Liver (tissue), 9 donors: ENCODE measurements around the gene MICAL3. TPM values are rescaled to one million over a fixed set of nuclear protein-coding genes. Genes with fewer than 3 reads are reported as not detected.

Experiments
- DNase-seq: peaks from one replicate; pipeline ENCODE4 v3.0.0-alpha.2; 2017; ENCODE audit warnings: low spot score
- H3K27ac ChIP-seq, 2 donors: one replicate each; pipeline ENCODE4 v1.7.0; 2013; ENCODE audit warnings: inconsistent platforms in 2 of 2, low read length in 2 of 2, control low read depth in 1 of 2, low read depth in 1 of 2, mild to moderate bottlenecking in 1 of 2
- H3K27me3 ChIP-seq, 4 donors: one replicate each; pipeline versions ENCODE4 v1.6.1 to v1.7.0; 2013; ENCODE audit warnings: low read length in 3 of 4, inconsistent platforms in 1 of 4, mild to moderate bottlenecking in 1 of 4, moderate library complexity in 1 of 4; ENCODE audit not compliant: control insufficient read depth in 4 of 4, insufficient read depth in 4 of 4
- H3K36me3 ChIP-seq, 4 donors: one replicate each; pipeline versions ENCODE4 v1.6.1 to v1.7.0; 2013; ENCODE audit warnings: low read length in 3 of 4, mild to moderate bottlenecking in 3 of 4, low read depth in 1 of 4, moderate library complexity in 1 of 4; ENCODE audit not compliant: control insufficient read depth in 4 of 4, insufficient read depth in 3 of 4
- H3K4me1 ChIP-seq, 4 donors: one replicate each; pipeline versions ENCODE4 v1.6.1 to v1.7.0; 2013; ENCODE audit warnings: low read length in 3 of 4, mild to moderate bottlenecking in 3 of 4, moderate library complexity in 1 of 4; ENCODE audit not compliant: control insufficient read depth in 4 of 4, insufficient read depth in 4 of 4
- H3K4me3 ChIP-seq, 3 donors: one replicate each; pipeline versions ENCODE4 v1.6.1 to v1.7.0; 2013; ENCODE audit warnings: low read length in 3 of 3, control low read depth in 1 of 3, low read depth in 1 of 3, mild to moderate bottlenecking in 1 of 3
- H3K9ac ChIP-seq, 2 donors: one replicate each; pipeline ENCODE4 v1.7.0; 2013; ENCODE audit warnings: low read length in 2 of 2, mild to moderate bottlenecking in 2 of 2, moderate library complexity in 2 of 2, control low read depth in 1 of 2, low read depth in 1 of 2
- H3K9me3 ChIP-seq, 4 donors: one replicate each; pipeline versions ENCODE4 v1.6.1 to v1.7.0; 2013; ENCODE audit warnings: low read length in 3 of 4; ENCODE audit not compliant: control insufficient read depth in 4 of 4
- EGR1 ChIP-seq, 2 donors: IDR thresholded peaks; 2 replicates each; pipeline ENCODE4 v1.6.1; 2016 to 2018; ENCODE audit warnings: antibody characterized with exemption in 2 of 2, low read depth in 2 of 2
- FOXA1 ChIP-seq: IDR thresholded peaks from 2 replicates; pipeline ENCODE4 v1.6.1; 2016; ENCODE audit warnings: antibody characterized with exemption
- FOXA2 ChIP-seq: IDR thresholded peaks from 2 replicates; pipeline ENCODE4 v1.6.1; 2016; ENCODE audit warnings: antibody characterized with exemption
- GABPA ChIP-seq, 2 donors: IDR thresholded peaks in 1 of 2; conservative IDR thresholded peaks in 1 of 2; 2 replicates each; pipeline ENCODE4 v1.6.1; 2016; ENCODE audit warnings: antibody characterized with exemption in 2 of 2, mild to moderate bottlenecking in 1 of 2, moderate library complexity in 1 of 2
- HNF4A ChIP-seq, 2 donors: conservative IDR thresholded peaks; 2 replicates each; pipeline ENCODE4 v1.6.1; 2016; ENCODE audit warnings: antibody characterized with exemption in 2 of 2, mild to moderate bottlenecking in 2 of 2
- HNF4G ChIP-seq: IDR thresholded peaks from 2 replicates; pipeline ENCODE4 v1.6.1; 2016; ENCODE audit warnings: antibody characterized with exemption
- JUND ChIP-seq, 2 donors: IDR thresholded peaks; 2 replicates each; pipeline ENCODE4 v1.6.1; 2016; ENCODE audit warnings: antibody characterized with exemption in 2 of 2
- NR2F2 ChIP-seq: IDR thresholded peaks from 2 replicates; pipeline ENCODE4 v1.6.1; 2016; ENCODE audit warnings: antibody characterized with exemption
- RAD21 ChIP-seq, 2 donors: IDR thresholded peaks; 2 replicates each; pipeline ENCODE4 v1.6.1; 2016; ENCODE audit warnings: antibody characterized with exemption in 2 of 2, mild to moderate bottlenecking in 2 of 2
- RXRA ChIP-seq, 2 donors: IDR thresholded peaks; 2 replicates each; pipeline ENCODE4 v1.6.1; 2017 to 2018; ENCODE audit warnings: antibody characterized with exemption in 2 of 2, mild to moderate bottlenecking in 1 of 2
- SP1 ChIP-seq: IDR thresholded peaks from 2 replicates; pipeline ENCODE4 v1.6.1; 2018; ENCODE audit warnings: antibody characterized with exemption, mild to moderate bottlenecking
- TAF1 ChIP-seq: conservative IDR thresholded peaks from 2 replicates; pipeline ENCODE4 v1.6.1; 2016; ENCODE audit warnings: antibody characterized with exemption, mild to moderate bottlenecking
- YY1 ChIP-seq: IDR thresholded peaks from 2 replicates; pipeline ENCODE4 v1.6.1; 2016; ENCODE audit warnings: antibody characterized with exemption, mild to moderate bottlenecking
- WGBS: extraction: QIAGEN DNeasy Blood & Tissue Kit; methylation state at CpG from one replicate; pipeline ENCODE4 v1.1.7; 2013; 5-methylcytosine and 5-hydroxymethylcytosine counted together
- polyA plus RNA-seq, 2 donors: library from polyadenylated mRNA; stranded (reverse) in 1 of 2; unstranded in 1 of 2; fragments of 200-250 nt in 1 of 2; fragments of >200 nt in 1 of 2; fragmentation: Nextera tagmentation in 1 of 2; extraction: Ambion mirVana in 1 of 2; gene quantifications; one replicate each; pipeline versions ENCODE4 v1.2.1 to v1.2.3, GENCODE V29; 2013 to 2015
- total RNA-seq, 2 donors: library from RNA; depleted of rRNA; stranded (reverse); fragments of >200 nt; gene quantifications; one replicate each; pipeline ENCODE4 v1.2.3, GENCODE V29; 2014
- TF ChIP-seq, protein P1 (sequence below): IDR thresholded peaks from 2 replicates; pipeline ENCODE4 v1.6.1; 2016; ENCODE audit warnings: antibody characterized with exemption
- TF ChIP-seq, protein P2 (sequence below): IDR thresholded peaks from 2 replicates; pipeline ENCODE4 v1.6.1; 2016; ENCODE audit warnings: antibody characterized with exemption, mild to moderate bottlenecking
- TF ChIP-seq, protein P3 (sequence below): IDR thresholded peaks from 2 replicates; pipeline ENCODE4 v1.6.1; 2016; ENCODE audit warnings: antibody characterized with exemption
- TF ChIP-seq, protein P4 (sequence below): IDR thresholded peaks from 2 replicates; pipeline ENCODE4 v1.6.1; 2016; ENCODE audit warnings: antibody characterized with exemption
- TF ChIP-seq, protein P5 (sequence below): fragments of 150-350 bp; IDR thresholded peaks from 2 replicates; pipeline ENCODE4 v1.5.1; 2017; ENCODE audit warnings: improper control_type of control experiment, low read depth, low read length; ENCODE audit not compliant: missing input control
- donor health status: healthy.
- donor health status: healthy.
- donor health status: healthy.
- donor health status: healthy.
- donor health status: healthy.

The MICAL3 gene
- total and polyA plus RNA-seq, 4 donors: 6.4 to 38.4 (median 23.4) TPM

DNA sequence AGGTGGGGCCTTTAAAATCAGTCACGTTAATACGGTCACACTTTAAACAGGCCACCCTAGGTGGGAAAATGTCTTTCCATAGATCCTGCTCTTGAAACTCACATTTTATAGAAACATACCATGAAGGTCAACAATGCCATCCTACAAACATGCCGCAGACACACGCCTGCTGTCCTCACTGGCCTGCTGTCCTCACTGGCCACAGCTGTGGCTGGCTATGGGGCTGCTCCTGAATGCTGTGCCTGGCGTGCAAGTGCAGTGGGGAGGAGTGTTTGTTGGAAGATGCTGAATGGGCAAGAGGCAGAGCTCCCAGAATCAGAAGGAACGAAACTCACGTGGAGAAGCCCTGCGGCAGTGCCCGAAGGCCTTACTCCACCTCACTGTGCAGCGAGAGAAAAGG, 143.9 kb downstream of the MICAL3 start:
- Histone ChIP-seq H3K27ac (no peak overlapping the region), H3K4me1 (peaks cover 0 to 36% (median 24%) of the 10 kb centered on the region in 4 donors), H3K27me3 (no peaks in the 10 kb centered on the region), H3K9ac (no peak overlapping the region), H3K36me3 (peaks cover 2 to 11% (median 10%) of the 10 kb centered on the region in 4 donors), H3K4me3 (no peak overlapping the region), H3K9me3 (no peaks in the 10 kb centered on the region)
- no peak for TF ChIP-seq FOXA1
- no peak for TF ChIP-seq SP1
- no peak for TF ChIP-seq JUND (IDR thresholded peaks at IDR 0.05)
- TF ChIP-seq, protein P1, sequence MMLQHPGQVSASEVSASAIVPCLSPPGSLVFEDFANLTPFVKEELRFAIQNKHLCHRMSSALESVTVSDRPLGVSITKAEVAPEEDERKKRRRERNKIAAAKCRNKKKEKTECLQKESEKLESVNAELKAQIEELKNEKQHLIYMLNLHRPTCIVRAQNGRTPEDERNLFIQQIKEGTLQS: no peak
- no peak for TF ChIP-seq GABPA (IDR thresholded peaks at IDR 0.05 in 1 of 2, conservative IDR thresholded peaks at IDR 0.05 in 1 of 2)
- TF ChIP-seq, protein P2, sequence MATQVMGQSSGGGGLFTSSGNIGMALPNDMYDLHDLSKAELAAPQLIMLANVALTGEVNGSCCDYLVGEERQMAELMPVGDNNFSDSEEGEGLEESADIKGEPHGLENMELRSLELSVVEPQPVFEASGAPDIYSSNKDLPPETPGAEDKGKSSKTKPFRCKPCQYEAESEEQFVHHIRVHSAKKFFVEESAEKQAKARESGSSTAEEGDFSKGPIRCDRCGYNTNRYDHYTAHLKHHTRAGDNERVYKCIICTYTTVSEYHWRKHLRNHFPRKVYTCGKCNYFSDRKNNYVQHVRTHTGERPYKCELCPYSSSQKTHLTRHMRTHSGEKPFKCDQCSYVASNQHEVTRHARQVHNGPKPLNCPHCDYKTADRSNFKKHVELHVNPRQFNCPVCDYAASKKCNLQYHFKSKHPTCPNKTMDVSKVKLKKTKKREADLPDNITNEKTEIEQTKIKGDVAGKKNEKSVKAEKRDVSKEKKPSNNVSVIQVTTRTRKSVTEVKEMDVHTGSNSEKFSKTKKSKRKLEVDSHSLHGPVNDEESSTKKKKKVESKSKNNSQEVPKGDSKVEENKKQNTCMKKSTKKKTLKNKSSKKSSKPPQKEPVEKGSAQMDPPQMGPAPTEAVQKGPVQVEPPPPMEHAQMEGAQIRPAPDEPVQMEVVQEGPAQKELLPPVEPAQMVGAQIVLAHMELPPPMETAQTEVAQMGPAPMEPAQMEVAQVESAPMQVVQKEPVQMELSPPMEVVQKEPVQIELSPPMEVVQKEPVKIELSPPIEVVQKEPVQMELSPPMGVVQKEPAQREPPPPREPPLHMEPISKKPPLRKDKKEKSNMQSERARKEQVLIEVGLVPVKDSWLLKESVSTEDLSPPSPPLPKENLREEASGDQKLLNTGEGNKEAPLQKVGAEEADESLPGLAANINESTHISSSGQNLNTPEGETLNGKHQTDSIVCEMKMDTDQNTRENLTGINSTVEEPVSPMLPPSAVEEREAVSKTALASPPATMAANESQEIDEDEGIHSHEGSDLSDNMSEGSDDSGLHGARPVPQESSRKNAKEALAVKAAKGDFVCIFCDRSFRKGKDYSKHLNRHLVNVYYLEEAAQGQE: no peak
- no peak for TF ChIP-seq YY1
- no peak for TF ChIP-seq RXRA (IDR thresholded peaks at IDR 0.05)
- no peak for TF ChIP-seq HNF4A (conservative IDR thresholded peaks at IDR 0.05)
- no peak for TF ChIP-seq TAF1
- no peak for TF ChIP-seq FOXA2
- TF ChIP-seq, protein P3, sequence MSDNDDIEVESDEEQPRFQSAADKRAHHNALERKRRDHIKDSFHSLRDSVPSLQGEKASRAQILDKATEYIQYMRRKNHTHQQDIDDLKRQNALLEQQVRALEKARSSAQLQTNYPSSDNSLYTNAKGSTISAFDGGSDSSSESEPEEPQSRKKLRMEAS: no peak
- TF ChIP-seq, protein P4, sequence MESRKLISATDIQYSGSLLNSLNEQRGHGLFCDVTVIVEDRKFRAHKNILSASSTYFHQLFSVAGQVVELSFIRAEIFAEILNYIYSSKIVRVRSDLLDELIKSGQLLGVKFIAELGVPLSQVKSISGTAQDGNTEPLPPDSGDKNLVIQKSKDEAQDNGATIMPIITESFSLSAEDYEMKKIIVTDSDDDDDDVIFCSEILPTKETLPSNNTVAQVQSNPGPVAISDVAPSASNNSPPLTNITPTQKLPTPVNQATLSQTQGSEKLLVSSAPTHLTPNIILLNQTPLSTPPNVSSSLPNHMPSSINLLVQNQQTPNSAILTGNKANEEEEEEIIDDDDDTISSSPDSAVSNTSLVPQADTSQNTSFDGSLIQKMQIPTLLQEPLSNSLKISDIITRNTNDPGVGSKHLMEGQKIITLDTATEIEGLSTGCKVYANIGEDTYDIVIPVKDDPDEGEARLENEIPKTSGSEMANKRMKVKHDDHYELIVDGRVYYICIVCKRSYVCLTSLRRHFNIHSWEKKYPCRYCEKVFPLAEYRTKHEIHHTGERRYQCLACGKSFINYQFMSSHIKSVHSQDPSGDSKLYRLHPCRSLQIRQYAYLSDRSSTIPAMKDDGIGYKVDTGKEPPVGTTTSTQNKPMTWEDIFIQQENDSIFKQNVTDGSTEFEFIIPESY: no peak
- no peak for TF ChIP-seq RAD21 (IDR thresholded peaks at IDR 0.05)
- TF ChIP-seq, protein P5, sequence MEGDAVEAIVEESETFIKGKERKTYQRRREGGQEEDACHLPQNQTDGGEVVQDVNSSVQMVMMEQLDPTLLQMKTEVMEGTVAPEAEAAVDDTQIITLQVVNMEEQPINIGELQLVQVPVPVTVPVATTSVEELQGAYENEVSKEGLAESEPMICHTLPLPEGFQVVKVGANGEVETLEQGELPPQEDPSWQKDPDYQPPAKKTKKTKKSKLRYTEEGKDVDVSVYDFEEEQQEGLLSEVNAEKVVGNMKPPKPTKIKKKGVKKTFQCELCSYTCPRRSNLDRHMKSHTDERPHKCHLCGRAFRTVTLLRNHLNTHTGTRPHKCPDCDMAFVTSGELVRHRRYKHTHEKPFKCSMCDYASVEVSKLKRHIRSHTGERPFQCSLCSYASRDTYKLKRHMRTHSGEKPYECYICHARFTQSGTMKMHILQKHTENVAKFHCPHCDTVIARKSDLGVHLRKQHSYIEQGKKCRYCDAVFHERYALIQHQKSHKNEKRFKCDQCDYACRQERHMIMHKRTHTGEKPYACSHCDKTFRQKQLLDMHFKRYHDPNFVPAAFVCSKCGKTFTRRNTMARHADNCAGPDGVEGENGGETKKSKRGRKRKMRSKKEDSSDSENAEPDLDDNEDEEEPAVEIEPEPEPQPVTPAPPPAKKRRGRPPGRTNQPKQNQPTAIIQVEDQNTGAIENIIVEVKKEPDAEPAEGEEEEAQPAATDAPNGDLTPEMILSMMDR: no peak
- TF ChIP-seq HNF4G: no peak
- TF ChIP-seq EGR1 (IDR thresholded peaks at IDR 0.05; ENCODE audit: low read depth in 2 of 2): no peak
- TF ChIP-seq NR2F2: no peak
- WGBS: 97% methylated on average over 10 of the region's 10 CpGs
- DNase-seq: no peak
